ENCODE measurements around the gene SERPINB6.
A peak's percentile ranks its signal among the peaks of the same experiment; 100 is the strongest.
"Not testable (repeated sequence)": the region's sequence is repeated elsewhere in the genome, so short reads cannot be mapped to it uniquely, and the experiment has no call there.

Gene SERPINB6

DNA sequence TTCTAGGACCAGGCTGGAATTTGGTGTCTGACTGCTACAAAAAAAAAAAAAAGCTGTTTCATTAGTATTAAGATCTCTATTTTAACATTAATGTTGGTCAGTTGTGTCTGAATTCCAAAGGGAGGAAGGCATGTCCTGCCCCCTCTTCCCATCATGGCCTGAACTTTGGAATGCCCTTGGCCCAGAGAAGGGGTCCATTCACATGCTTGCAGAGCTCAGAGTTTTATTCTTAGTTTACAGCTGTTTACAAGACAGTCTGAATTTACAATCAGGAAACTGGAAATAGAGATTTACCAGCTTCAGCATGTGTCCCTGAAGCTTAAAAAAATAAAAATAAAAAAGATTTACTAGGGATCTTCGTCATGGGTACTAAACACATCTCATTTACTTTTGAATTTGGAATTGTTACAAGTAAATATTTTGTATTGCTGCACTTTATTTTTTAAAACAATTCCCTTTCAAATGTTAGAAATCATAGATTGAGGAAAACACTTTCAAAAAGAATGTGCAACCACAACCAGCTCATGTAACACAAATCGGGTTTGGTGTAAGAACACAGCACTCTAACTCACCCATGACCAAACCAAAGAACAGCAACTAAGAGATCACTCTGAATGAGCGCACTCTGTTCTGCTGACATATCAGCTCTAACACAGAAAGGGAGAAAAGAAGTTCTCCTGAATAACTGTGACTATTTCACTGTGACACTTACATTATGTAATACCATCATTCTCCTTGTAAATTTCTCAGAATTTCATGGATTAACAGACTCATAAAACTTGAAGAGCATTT is 6.6 kb upstream of the SERPINB6 start:
- no peak for DNase-seq

GRCh38 chr6:2977290-2977689 is 5.9 kb upstream of the SERPINB6 start:
- DNase-seq: no peak

DNA sequence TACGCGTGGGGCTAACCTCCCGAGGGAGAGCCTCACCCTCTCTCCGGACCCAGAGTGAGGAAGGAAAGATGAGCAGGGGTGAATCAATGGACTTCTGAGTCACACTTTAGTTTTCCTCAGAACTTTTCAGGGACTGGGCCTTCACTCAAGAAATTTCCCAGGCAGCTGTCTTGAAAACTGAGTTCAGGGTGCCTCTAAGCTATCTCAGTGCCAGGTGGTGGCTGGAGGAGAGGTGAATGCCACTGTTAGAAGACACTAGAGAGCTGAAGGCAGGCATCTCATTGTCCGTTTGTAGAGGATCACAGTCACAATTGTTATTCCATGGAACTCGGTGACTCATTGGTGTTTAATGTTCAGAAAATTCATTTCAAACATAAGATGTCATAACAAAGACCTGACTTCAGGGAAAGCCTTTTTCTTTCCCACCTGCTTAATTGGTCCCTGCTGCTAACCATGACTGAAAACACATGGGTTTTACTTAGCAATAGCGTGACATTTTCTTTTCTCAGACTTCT is 5.3 kb upstream of the SERPINB6 start:
- DNase-seq: no peak

DNA sequence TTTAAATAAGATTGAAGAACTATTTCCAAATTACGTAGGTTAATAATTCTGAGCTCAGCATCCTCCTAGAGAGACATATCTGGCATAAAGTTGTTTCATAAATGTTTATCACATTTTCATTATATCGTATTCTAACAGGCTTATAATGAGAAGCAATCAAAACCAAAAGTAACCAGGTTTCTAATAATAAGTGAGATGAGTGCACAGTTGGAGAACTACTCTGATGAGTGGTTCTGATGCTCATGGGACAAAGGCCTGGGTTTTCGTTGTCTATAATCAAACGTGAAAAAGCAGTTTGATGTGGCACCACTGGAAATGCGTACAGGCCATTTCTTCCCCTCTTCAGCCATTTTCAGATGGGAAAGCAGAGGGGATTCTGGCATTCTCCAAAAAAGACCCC is 4.7 kb upstream of the SERPINB6 start:
- no peak for DNase-seq

DNA sequence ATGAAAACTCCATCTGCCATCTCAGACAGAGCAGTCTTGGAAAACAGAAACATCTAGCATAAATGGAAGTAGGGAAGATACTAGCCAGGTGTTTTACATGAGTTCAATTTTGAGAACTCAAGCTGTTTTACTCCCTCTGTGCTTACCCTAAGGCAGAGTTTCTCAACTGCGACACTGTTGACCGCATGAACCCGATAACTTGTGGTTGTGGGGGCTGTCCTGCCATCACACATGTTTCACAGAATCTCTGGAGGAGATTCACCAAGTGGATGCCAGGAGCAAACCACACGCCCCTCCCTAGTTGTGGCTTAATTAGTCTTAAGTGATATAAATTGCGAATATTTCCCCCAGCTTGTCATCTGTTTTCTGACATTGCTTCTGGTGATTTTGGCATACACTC is 2.3 kb upstream of the SERPINB6 start:
- no peak for DNase-seq

GRCh38 chr6:2973180-2973579 is 1.8 kb upstream of the SERPINB6 start:
- DNase-seq: not testable (repeated sequence)

- DNase-seq: not testable (repeated sequence)
Observed at GRCh38 chr6:2972685-2973084, 1.3 kb upstream of the SERPINB6 start.

- not testable (repeated sequence) for DNase-seq
Observed at GRCh38 chr6:2972219-2972487, 786 bp upstream of the SERPINB6 start.

DNA sequence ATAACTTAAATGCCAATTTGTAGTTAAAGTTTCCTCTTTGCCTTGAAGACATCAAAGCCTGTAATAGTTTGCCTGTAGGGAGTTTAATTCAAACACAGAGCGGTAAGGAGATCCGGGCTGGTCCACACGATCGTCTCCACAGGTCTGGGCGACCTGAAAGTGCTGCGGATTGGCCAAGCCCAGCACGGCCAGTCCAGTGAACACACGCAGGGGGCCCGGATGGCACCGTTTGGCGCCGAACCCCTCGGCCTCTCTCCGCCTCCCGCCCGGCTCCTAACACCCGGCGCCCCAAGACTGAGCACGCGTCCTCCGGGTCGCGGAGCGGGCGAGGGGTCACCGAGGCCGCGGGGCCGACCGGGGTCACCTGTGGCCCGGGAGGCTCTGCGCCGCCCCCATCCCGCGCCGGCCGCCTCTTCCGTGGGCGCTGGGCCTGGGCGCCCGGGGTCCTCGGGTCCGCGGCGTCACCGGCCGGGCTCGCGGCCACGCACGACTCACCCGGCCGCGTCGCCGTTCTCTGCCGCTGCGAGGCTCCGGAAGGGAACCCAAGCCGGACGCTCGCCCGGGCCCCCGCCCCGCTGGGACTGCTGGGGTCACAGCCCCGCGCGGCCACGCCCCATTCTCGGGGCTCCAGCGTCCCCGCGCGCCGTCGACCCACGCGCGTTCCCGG is 481 bp downstream of the SERPINB6 start:
- DNase-seq: peak in 48 of 58 donors; percentile 35 to 87 (median 72)

DNA sequence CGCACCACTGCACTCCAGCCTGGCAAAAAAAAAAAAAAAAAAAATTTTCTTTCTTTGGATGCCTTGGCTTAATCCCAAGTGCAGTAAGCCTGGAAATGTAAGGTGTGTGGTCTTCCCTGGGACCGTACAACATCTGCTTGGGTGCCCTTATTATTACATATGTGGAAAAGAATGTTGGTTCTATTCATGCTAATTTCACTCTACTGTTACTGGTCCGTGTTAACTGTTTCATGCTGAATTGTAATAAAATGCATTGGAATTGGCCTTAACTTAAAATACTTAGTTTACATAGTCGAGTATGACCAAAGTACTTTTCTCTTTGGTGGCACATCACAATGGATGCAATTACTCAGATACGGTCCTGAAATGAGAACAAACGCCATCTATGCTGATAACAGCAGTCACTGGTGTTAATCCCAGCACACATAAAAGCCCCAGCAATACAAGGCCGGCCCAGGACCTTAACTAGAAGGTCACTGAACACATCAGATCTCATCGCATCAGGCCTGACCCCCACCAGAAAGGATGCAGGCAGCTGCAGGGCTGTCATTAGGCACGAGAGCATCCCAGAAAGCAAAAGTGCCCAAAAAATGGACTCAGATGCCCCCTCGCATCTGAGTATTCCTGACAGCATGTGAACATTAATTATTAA is 1.2 kb downstream of the SERPINB6 start:
- peak in 1 of 58 donors; percentile 11 for DNase-seq

DNA sequence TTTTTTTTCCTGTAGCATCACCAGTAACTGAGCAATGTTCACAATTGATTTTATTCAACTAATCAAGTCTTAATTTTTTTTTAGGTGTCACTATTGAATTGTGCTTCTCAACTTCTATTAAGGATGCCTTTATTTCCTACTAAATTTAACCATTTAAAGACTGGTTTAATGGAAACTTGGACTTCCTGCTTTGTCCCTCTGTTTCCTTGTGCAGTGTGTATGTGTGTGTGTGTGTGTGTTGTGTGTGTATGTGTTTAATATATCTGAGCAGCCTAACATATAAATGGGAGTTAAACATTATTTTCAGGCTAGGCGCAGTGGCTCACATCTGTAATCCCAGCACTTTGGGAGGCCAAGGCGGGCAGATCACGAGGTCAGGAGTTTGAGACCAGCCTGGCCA is 1.8 kb downstream of the SERPINB6 start:
- no peak for DNase-seq

DNA sequence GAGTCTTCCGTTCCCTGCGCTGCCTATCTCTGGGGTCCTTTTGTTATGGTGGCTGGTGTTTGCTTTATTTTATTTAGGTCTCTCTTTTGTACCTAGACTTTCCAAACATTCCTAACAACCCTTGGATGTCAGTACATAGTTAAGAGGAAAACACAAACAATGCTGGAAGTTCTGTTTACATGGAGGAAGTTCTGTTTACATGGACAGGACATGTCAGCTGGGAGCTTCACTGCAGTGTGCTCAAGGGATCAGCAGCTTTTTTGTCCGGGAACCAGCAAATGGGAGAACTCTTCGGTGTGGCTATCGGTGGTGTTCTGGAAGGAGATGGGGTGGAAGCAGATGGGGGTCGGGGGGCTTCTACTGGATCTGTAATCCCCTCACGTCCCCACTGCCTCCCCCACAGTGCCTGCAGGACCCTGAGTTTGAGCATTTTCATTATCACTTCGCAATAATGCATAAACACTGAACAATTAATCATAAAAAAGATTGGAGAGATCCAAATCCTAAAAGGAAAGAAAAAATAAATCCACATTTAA is 2.7 kb downstream of the SERPINB6 start:
- no peak for DNase-seq

GRCh38 chr6:2967936-2968335 is 3.4 kb downstream of the SERPINB6 start:
- DNase-seq: no peak

DNA sequence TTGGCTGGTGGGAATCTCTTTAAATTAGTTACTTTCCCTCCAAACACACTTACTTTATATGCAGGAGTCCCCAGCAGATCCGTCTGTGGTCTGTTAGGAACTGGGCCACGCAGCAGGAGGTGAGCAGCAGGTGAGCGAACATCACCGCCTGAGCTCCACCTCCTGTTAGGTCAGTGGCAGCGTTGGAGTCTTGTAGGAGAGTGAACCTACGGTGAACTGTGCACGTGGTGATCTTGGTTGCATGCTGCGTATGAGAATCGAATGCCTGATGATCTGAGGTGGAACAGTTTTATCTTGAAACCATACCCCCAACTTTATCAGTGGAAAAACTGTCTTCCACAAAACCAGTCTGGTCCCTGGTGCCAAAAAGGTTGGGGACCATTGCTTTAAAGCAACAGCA is 5.0 kb downstream of the SERPINB6 start:
- no peak for DNase-seq

DNA sequence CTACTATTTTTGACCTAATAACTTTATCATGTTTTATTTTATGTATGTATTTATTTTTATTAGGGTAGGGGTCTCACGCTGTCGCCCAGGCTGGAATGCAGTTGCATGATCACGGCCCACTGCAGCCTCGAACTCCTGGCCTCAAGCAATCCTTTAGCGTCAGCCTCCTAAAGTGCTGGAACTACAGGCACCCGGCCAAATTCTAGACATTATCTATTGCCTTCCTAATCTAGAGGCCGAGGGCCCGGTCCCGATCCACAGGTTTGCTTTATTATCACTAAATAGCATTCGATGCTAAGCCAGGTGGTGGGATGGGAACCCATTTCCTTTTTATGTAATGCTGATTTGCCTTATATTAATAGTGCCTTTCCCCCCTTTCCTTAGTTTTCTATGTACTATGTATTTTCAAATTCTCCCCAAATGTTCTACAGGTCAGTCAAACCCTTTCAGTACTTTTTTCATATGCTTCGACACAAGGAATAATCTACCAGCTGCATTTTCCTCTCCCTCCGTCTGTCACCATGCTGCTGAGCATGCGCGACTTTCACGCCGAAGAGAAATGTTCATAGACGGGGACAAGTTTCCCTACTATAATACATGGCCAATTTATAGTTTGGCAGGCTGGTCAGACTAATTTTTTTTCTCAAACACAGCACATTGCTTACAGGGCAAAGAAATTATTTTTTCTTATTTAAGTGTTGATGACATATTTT is 6.4 kb downstream of the SERPINB6 start:
- no peak for DNase-seq

DNA sequence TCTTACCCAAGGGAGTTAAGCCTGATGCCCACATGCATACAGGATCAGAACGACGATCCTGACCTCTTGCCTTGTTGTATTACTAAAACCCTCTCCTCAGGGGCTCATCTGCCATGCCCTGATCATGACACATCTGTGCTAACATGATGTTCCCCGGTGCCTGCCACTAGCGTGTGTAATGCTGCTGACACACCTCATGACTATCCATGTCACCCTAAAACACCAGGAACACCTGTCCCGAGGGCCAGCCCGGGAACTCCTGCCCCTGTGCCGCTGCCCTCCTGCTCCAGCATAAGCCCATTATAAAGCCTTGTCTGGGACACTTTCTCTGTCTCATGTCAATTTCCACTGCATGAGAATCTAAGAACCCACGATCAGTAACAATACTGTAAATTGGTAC is 7.6 kb downstream of the SERPINB6 start:
- no peak for DNase-seq

- no peak for DNase-seq
Observed at GRCh38 chr6:2962636-2963035, 8.7 kb downstream of the SERPINB6 start.

DNA sequence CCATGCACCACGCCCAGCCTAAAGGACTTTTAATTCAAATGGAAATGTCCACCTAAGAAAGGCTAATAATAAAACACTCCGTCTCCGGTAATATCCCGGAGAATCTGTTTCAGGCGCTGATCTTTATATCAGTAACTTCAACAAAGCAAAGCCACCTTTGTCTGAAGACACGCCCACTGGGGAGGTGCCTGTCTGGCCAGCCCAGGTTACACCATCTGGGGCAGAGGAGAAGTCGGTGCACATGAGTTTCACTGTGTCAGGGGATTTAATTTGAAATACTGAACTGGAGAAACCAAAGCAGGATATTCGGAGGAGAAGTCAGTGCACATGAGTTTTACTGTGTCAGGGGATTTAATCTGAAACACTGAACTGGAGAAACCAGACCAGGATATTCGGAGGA is 9.4 kb downstream of the SERPINB6 start:
- no peak for DNase-seq

- DNase-seq: no peak
Observed at GRCh38 chr6:2961506-2961905, 9.9 kb downstream of the SERPINB6 start.

DNA sequence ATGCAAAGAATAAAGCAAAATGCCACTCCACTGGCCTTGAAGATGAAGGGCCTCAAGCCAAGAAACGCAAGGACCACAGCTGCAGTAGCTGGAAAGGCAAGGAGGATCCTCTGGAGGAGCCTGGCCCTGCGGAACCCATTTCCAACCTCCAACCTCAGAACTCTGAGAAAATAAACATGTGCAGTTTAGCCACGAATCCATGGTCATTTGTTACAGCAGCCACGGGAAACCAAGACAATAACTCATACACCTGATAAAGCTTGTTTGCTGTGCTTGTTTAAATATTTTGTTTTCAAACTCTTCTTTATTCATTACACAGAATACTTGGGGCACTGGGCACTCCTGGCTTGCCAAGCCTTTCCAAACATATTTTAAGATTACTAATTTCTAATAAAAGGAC is 10.4 kb downstream of the SERPINB6 start:
- no peak for DNase-seq

DNA sequence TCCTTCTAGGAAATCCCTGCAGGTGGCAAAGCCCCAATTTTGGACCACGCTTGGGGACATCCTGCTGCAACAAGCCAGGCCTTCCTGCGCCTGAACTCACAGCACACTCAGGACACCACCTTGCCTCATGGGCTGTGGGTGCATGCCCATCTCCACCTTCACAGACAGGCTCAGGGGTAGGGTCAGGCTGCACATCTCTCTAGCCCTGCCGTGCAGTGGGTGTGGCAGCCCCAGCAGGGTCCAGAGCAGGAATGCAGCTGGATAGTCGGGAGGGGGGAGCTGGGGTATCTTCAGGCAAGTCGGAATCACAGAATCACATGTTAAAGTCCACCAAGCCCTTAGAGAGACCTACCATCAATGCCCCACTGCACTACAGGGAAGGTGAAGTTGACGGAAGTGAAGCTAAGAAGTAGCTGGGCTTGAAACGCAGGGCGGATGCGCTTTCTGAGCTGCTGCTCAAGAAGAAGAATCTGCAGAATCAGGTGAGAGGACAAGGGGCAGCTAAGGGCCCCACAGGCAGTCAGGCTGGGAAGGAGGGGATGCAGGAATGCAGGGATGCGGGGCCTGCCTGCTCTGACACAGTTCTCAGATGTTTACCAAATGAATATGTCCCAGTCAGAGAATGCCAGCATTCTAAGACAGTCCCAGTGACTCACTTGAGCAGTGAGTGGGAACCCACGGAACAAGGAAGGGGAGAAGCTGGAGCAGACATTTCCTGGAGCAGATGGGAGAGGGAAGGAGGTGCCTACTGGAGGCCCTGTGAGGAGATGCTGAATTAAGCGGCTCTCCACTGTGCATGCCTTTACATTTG is 11.3 kb downstream of the SERPINB6 start:
- DNase-seq: peak in 12 of 58 donors; percentile 4 to 61 (median 26)

Data from anterior cingulate cortex (tissue), 58 donors.